Neural progenitor cell (in vitro differentiated cells): ENCODE data around the gene FMN1.

Experiments used
- EZH2 ChIP-seq: fragments of 200-600 bp; sonication (generic); IDR thresholded peaks from 2 replicates; pipeline ENCODE4 v1.6.1; 2017; ENCODE audit warnings: antibody characterized with exemption, mild to moderate bottlenecking, moderate library complexity
- EZH2phosphoT487 ChIP-seq: fragments of 200-600 bp; sonication (generic); IDR thresholded peaks from 2 replicates; pipeline ENCODE4 v1.6.1; 2017; ENCODE audit warnings: antibody characterized with exemption
- TF ChIP-seq, protein P1 (sequence below): fragments of 200-600 bp; sonication (generic); IDR thresholded peaks from 2 replicates; pipeline ENCODE4 v1.5.1; 2017; ENCODE audit warnings: antibody characterized with exemption, mild to moderate bottlenecking

DNA sequence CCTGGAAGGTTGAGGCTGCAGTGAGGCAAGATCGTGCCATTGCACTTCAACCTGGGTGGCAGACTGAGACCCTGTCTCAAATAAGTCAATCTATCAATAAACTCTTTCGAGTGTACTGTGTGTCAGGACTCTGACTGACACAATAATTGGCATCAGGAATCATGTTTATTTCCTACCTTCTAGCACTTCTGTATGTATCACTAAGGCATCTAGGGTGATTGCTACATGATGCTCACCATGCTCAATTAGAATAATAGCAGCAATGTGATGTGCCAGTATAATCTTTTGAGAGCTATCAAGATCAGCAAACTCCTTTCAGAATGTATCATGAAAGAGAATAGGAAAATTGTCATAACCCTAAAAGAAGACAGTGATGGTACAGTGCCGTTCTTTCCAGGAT lies 95.3 kb downstream of the FMN1 start:
- no peak for TF ChIP-seq EZH2
- TF ChIP-seq, protein P1, sequence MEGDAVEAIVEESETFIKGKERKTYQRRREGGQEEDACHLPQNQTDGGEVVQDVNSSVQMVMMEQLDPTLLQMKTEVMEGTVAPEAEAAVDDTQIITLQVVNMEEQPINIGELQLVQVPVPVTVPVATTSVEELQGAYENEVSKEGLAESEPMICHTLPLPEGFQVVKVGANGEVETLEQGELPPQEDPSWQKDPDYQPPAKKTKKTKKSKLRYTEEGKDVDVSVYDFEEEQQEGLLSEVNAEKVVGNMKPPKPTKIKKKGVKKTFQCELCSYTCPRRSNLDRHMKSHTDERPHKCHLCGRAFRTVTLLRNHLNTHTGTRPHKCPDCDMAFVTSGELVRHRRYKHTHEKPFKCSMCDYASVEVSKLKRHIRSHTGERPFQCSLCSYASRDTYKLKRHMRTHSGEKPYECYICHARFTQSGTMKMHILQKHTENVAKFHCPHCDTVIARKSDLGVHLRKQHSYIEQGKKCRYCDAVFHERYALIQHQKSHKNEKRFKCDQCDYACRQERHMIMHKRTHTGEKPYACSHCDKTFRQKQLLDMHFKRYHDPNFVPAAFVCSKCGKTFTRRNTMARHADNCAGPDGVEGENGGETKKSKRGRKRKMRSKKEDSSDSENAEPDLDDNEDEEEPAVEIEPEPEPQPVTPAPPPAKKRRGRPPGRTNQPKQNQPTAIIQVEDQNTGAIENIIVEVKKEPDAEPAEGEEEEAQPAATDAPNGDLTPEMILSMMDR, result no peak
- no peak for TF ChIP-seq EZH2phosphoT487
